Measurements from ENCODE around the gene LRRC32. TPM values are rescaled to one million over a fixed set of nuclear protein-coding genes. Genes with fewer than 3 reads are reported as not detected.
"Not testable (repeated sequence)": the region's sequence is repeated elsewhere in the genome, so short reads cannot be mapped to it uniquely, and the experiment has no call there.

LRRC32 gene
- total RNA-seq, 4 donors from 2014 or later = 45.0 to 117 (median 73.4) TPM

DNA sequence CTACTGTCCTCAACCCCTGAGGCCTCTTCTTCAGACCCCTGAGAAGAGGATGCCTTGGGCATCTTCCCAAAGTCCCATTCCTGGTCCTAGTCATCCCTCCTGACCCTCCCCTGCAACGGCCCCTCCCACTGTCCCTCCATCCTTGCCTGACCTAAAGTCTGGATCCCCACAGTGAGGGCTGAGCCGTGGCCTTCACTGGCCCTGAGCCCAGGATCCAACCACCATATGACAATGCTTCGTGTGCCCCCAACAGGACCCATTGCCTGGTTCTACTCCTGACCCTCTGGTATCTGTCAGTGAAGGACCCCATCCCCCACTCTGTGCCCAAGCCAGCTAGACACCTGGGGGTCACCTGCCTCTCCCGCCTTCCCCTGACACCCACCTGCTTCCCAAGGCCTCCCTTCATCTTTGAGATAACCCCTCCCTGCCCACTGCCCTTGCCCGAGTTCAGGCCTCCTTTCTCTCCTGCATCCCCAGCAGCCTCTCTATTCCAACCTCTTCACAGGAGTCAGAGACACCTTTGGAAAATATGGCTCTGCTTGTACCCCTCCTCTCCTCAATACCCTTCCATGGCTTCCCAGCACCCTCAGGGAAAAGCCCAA lies 48.0 kb downstream of the LRRC32 start:
- Histone ChIP-seq H3K27ac (no peak overlapping the region), H3K9me3 (peaks cover 0 to 16% (median 2%) of the 10 kb centered on the region in 4 donors)

DNA sequence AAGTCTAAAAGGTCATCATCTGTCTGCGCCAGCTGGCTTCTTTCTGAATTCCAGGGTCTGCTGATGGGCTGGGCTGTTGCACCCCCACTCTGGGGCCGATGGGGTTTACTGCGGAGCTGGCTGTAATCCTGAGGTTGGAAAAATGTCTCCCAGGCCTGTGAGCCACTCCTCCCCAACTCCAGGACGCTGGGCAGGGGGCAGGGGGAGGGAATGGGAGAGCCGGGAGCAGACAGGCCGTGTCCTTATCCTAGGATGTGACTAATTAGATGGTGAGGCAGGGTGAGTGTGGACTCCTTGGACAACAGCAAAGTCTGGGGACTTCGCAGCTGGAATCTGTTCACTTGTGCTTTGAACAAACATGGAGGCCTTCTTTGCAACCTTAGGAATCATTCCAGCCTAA lies 48.7 kb downstream of the LRRC32 start:
- 51 to 59% methylated on average over 7 of the region's 7 CpGs for WGBS, 2 donors
- Histone ChIP-seq H3K4me1 (peaks cover 0 to 18% (median 2%) of the 10 kb centered on the region in 4 donors), H3K9me3 (peaks cover 0 to 16% (median 2%) of the 10 kb centered on the region in 4 donors), H3K27ac (no peak overlapping the region), H3K27me3 (no peaks in the 10 kb centered on the region), H3K36me3 (peaks cover 0 to 6% (median 0%) of the 10 kb centered on the region in 3 donors), H3K4me3 (no peak overlapping the region)
- DNase-seq (ENCODE audit: low spot score in 2 of 2) = no peak
- TF ChIP-seq, protein P1, sequence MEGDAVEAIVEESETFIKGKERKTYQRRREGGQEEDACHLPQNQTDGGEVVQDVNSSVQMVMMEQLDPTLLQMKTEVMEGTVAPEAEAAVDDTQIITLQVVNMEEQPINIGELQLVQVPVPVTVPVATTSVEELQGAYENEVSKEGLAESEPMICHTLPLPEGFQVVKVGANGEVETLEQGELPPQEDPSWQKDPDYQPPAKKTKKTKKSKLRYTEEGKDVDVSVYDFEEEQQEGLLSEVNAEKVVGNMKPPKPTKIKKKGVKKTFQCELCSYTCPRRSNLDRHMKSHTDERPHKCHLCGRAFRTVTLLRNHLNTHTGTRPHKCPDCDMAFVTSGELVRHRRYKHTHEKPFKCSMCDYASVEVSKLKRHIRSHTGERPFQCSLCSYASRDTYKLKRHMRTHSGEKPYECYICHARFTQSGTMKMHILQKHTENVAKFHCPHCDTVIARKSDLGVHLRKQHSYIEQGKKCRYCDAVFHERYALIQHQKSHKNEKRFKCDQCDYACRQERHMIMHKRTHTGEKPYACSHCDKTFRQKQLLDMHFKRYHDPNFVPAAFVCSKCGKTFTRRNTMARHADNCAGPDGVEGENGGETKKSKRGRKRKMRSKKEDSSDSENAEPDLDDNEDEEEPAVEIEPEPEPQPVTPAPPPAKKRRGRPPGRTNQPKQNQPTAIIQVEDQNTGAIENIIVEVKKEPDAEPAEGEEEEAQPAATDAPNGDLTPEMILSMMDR (IDR thresholded peaks at IDR 0.05) = no peak
- no peak for TF ChIP-seq EP300 (IDR thresholded peaks at IDR 0.05)
- TF ChIP-seq POLR2A (IDR thresholded peaks at IDR 0.05) = no peak

More for the DNA sequence above, 48.0 kb downstream of the LRRC32 start:
- no peak overlapping the region for H3K4me3 ChIP-seq
- peaks cover 0 to 6% (median 0%) of the 10 kb centered on the region in 3 donors for H3K36me3 ChIP-seq
- H3K27me3 ChIP-seq = no peaks in the 10 kb centered on the region
- DNase-seq (ENCODE audit: low spot score in 2 of 2) = no peak
- 84 to 88% methylated on average over 5 of the region's 5 CpGs for WGBS, 2 donors
- peaks cover 0 to 11% (median 2%) of the 10 kb centered on the region in 4 donors for H3K4me1 ChIP-seq
- TF ChIP-seq POLR2A (IDR thresholded peaks at IDR 0.05) = no peak
- no peak for TF ChIP-seq EP300 (IDR thresholded peaks at IDR 0.05)
- TF ChIP-seq, protein P1 (IDR thresholded peaks at IDR 0.05) = no peak

GRCh38 chr11:76621466-76621865 lies 49.1 kb downstream of the LRRC32 start:
- Histone ChIP-seq H3K36me3 (peaks cover 0 to 6% (median 0%) of the 10 kb centered on the region in 3 donors), H3K4me3 (no peak overlapping the region), H3K9me3 (peaks cover 0 to 16% (median 2%) of the 10 kb centered on the region in 4 donors), H3K27ac (no peak overlapping the region), H3K4me1 (peaks cover 0 to 20% (median 0%) of the 10 kb centered on the region in 4 donors), H3K27me3 (no peaks in the 10 kb centered on the region)
- DNase-seq (ENCODE audit: low spot score in 2 of 2) = no peak
- 87 to 90% methylated on average over 8 of the region's 8 CpGs for WGBS, 2 donors
- TF ChIP-seq EP300 (IDR thresholded peaks at IDR 0.05) (no peak), POLR2A (IDR thresholded peaks at IDR 0.05) (no peak)
- TF ChIP-seq, protein P1 (IDR thresholded peaks at IDR 0.05) = no peak

GRCh38 chr11:76620489-76620888 lies 50.1 kb downstream of the LRRC32 start:
- no peak overlapping the region for H3K4me3 ChIP-seq
- peaks cover 0 to 25% (median 0%) of the 10 kb centered on the region in 4 donors for H3K4me1 ChIP-seq
- peaks cover 0 to 2% (median 0%) of the 10 kb centered on the region in 3 donors for H3K36me3 ChIP-seq
- no peaks in the 10 kb centered on the region for H3K27me3 ChIP-seq
- DNase-seq (ENCODE audit: low spot score in 2 of 2) = no peak
- H3K27ac ChIP-seq = no peak overlapping the region
- TF ChIP-seq POLR2A (IDR thresholded peaks at IDR 0.05) = no peak
- peaks cover 0 to 8% (median 0%) of the 10 kb centered on the region in 4 donors for H3K9me3 ChIP-seq
- 89 to 99% methylated on average over 2 of the region's 2 CpGs for WGBS, 2 donors

GRCh38 chr11:76619801-76620200 lies 50.7 kb downstream of the LRRC32 start:
- WGBS, 2 donors = 58 to 89% methylated on average over 1 of the region's 5 CpGs
- H3K27ac ChIP-seq; H3K4me3 ChIP-seq; H3K36me3 ChIP-seq; H3K27me3 ChIP-seq; DNase-seq (ENCODE audit: low spot score in 2 of 2); H3K9me3 ChIP-seq: not testable (repeated sequence)
- H3K4me1 ChIP-seq = peaks cover 0 to 28% (median 0%) of the 10 kb centered on the region in 4 donors

DNA sequence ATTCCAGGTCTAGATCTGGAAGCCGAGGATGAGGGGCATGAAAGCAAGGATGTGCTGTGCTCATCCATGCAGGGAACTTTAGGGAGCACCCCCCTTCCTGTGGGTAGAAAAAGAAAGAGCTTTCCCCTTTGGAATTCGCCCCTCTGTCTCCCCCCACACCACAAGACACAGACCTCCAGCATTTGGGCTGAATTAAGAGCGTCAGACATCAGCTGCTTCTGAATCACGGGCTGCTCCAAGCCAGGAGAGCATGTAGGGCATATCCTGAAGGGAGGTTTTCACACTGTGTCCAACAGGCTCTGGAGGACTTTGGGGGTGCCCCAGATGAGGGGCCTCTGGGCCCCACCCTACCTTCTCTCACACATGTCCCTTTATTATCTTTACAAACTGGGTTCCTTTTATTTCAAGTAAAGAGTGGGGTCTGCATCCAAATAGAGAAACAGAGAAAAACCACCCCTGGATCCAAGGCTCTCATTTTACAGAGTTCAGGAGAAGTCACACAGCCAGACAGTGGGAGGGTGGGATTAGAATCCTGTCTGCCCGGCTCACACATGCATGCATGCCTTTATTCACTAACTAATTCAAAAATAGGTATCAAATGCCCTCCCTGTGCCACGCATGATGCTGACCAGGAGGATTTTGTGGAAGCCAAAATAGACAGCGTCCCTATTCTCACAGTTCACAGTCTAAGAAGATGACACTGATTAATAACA lies 52.8 kb downstream of the LRRC32 start:
- Histone ChIP-seq H3K4me3 (no peak overlapping the region), H3K27ac (peak overlapping the region in 2 of 4 donors; percentile 9 to 66), H3K9me3 (no peaks in the 10 kb centered on the region), H3K4me1 (peaks cover 0 to 31% (median 0%) of the 10 kb centered on the region in 4 donors), H3K27me3 (no peaks in the 10 kb centered on the region), H3K36me3 (no peaks in the 10 kb centered on the region)
- DNase-seq (ENCODE audit: low spot score in 2 of 2) = no peak
- WGBS, 2 donors = 74 to 86% methylated on average over 7 of the region's 7 CpGs
- TF ChIP-seq POLR2A (IDR thresholded peaks at IDR 0.05) (no peak), EP300 (IDR thresholded peaks at IDR 0.05) (no peak)
- TF ChIP-seq, protein P1 (IDR thresholded peaks at IDR 0.05) = no peak
